Endothelial cell of umbilical vein (primary cell): ENCODE results near the gene CRHR1.

ENCODE experiments used
- CTCF ChIP-seq, 2 donors: IDR thresholded peaks; 1 replicate in 1 of 2; 2 replicates in 1 of 2; pipeline ENCODE4 v1.5.1; 2011; ENCODE audit warnings: low read length in 2 of 2, mild to moderate bottlenecking in 2 of 2, moderate library complexity in 2 of 2, control low read depth in 1 of 2, inconsistent platforms in 1 of 2, low read depth in 1 of 2; ENCODE audit not compliant: insufficient read depth in 1 of 2; ENCODE audit errors: extremely low read depth in 1 of 2
- EZH2 ChIP-seq: IDR thresholded peaks from 2 replicates; pipeline ENCODE4 v1.6.1; 2012; ENCODE audit warnings: borderline replicate concordance, low read depth, mild to moderate bottlenecking, moderate library complexity, low read length, inconsistent platforms; ENCODE audit not compliant: severe bottlenecking
- FOS ChIP-seq: IDR thresholded peaks from 2 replicates; pipeline ENCODE4 v1.6.1; 2011; ENCODE audit warnings: mild to moderate bottlenecking, low read length, moderate library complexity, borderline replicate concordance; ENCODE audit not compliant: insufficient read depth
- GATA2 ChIP-seq: IDR thresholded peaks from 2 replicates; pipeline ENCODE4 v1.7.0; 2011; ENCODE audit warnings: low read depth, mild to moderate bottlenecking, moderate library complexity, mixed read lengths, low read length; ENCODE audit not compliant: insufficient read length, insufficient read depth
- JUN ChIP-seq: IDR thresholded peaks from 2 replicates; pipeline ENCODE4 v1.6.1; 2011; ENCODE audit warnings: borderline replicate concordance, low read depth; ENCODE audit not compliant: insufficient read length, insufficient read depth
- MYC ChIP-seq: IDR thresholded peaks from one replicate; pipeline ENCODE4 v1.6.1; 2011; ENCODE audit warnings: mild to moderate bottlenecking, low read depth, low read length
- POLR2A ChIP-seq: IDR thresholded peaks from 2 replicates; pipeline ENCODE4 v1.6.1; 2012; ENCODE audit warnings: low read depth, mild to moderate bottlenecking, control low read depth, low read length
- POLR2AphosphoS5 ChIP-seq: IDR thresholded peaks from 2 replicates; pipeline ENCODE4 v1.6.1; 2012; ENCODE audit warnings: low read depth, mild to moderate bottlenecking, control low read depth, low read length, moderate library complexity; ENCODE audit not compliant: insufficient read depth
- TF ChIP-seq, protein P1 (sequence below): IDR thresholded peaks from 2 replicates; pipeline ENCODE4 v1.6.1; 2011; ENCODE audit not compliant: insufficient read depth, insufficient read length

DNA sequence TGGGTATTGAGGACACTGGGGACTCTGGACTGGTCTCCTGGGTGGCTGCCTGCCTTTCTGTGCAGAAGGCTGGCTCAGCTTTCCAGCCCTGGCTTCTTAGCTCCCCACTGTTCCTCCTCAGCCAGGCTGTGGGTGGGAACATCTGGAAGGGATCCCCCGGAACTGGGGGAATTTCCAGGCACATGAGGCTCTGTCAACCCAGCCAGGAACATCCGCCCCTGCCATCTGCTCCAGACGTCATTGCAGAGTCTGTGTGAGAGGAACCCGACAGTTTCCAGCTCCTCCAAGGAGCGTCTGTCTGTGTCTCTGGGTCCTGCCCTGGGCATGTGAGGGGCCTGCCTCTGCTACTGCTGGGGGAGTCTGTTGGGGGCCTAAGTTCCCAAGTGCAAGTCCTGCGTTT lies 36.2 kb upstream of the CRHR1 start:
- TF ChIP-seq CTCF (IDR thresholded peaks at IDR 0.05; ENCODE audit: extremely low read depth in 1 of 2, insufficient read depth in 1 of 2, low read depth in 1 of 2, low read length in 2 of 2) (no peak), POLR2A (no peak), POLR2AphosphoS5 (no peak), JUN (no peak), EZH2 (no peak), MYC (no peak), FOS (no peak), GATA2 (no peak)
- TF ChIP-seq, protein P1, sequence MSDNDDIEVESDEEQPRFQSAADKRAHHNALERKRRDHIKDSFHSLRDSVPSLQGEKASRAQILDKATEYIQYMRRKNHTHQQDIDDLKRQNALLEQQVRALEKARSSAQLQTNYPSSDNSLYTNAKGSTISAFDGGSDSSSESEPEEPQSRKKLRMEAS, result no peak
